Fibroblast of mammary gland (primary cell): ENCODE data around the gene TBC1D12.
"Not testable (repeated sequence)": the region's sequence is repeated elsewhere in the genome, so short reads cannot be mapped to it uniquely, and the experiment has no call there.

Source experiments
- DNase-seq: peaks from one replicate; pipeline ENCODE4 v3.0.0-alpha.2; 2010; ENCODE audit warnings: low read depth
- H3K4me3 ChIP-seq: 2 replicates; pipeline ENCODE4 v1.5.1; 2011; ENCODE audit warnings: low read depth, mild to moderate bottlenecking, low read length, moderate library complexity; ENCODE audit not compliant: control insufficient read depth
- TF ChIP-seq, protein P1 (sequence below): conservative IDR thresholded peaks from 2 replicates; pipeline ENCODE4 v1.5.1; 2011; ENCODE audit warnings: low read depth, low read length, inconsistent platforms; ENCODE audit not compliant: control insufficient read depth, insufficient read depth

The TBC1D12 gene

DNA sequence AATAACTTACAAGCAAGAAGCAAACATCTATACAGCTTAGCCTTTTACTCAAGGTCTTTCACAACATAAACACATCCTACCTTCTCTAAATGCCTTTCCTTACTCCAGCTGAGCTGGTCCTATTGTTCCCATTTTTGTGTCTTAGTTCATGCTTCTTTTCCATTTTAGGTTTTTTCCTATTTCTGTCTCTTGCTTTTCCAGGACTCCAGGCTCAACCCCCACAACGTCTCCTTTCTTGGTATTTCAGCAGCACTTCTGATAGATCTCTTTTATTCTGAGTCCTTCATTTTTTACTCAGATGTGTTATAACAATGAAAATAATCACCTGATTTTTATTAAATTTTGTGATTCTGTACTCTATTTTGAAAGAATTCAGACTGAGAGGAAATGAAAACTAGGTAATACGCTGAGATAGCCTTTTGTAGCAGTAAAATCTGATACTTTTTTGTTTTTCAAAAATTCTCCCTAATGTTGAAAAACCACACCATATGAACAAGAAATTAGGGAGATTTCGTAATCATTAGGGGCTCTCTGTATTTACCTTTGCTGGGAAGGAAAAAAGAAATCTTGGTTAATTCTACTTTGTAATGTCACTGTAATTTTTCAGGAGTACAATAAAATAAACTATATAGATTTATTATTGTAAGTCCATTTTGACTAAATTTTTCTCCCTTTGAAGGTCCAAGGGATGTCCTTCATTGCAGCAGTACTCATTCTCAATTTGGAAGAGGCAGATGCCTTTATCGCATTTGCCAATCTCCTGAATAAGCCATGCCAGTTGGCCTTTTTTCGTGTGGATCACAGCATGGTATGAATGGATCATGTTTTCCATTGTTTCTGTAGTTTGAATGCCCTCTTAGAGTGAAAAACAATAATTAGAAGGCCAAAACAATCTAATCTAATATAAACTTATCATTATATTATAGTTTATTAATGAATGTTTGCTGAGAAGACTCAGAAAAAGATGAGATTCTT, 119.2 kb downstream of the TBC1D12 start:
- no peak for DNase-seq
- no peak overlapping the region for H3K4me3 ChIP-seq
- TF ChIP-seq, protein P1, sequence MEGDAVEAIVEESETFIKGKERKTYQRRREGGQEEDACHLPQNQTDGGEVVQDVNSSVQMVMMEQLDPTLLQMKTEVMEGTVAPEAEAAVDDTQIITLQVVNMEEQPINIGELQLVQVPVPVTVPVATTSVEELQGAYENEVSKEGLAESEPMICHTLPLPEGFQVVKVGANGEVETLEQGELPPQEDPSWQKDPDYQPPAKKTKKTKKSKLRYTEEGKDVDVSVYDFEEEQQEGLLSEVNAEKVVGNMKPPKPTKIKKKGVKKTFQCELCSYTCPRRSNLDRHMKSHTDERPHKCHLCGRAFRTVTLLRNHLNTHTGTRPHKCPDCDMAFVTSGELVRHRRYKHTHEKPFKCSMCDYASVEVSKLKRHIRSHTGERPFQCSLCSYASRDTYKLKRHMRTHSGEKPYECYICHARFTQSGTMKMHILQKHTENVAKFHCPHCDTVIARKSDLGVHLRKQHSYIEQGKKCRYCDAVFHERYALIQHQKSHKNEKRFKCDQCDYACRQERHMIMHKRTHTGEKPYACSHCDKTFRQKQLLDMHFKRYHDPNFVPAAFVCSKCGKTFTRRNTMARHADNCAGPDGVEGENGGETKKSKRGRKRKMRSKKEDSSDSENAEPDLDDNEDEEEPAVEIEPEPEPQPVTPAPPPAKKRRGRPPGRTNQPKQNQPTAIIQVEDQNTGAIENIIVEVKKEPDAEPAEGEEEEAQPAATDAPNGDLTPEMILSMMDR: no peak

DNA sequence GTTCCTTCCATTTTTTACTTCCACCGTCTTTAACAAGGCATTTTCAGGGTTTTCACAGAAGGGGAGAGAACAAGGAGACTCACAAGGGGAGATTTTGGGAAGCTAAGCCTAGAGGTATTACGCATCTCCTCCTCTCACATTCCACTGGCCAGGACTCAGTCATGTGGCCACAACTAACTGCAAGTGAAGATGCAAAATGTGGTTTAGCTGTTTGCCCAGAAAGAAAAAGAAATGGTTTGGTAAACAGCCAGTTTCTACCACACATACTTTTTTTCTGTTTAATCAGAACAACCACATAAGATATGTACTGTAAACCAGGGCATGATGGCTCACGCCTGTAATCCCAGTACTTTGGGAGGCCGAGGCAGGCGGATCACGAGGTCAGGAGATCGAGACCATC, 121.8 kb downstream of the TBC1D12 start:
- peak; percentile 63 for DNase-seq
- TF ChIP-seq, protein P1: no peak

DNA sequence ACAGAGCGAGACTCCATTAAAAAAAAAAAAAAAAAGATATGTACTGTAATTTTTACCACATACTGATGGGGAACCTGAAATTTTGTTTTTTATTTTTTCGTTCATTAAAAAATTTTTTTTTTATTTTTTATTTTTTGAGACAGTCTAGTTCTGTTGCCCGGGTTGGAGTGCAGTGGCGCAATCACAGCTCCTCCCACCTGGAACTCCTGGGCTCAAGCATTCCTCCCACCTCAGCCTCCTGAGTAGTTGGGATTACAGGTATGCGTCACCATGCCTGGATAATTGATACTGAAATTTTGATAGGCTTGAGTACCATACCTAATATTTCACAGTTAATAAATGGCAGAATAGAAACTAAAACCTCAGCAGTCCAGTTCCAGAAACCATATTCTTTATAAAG, 122.4 kb downstream of the TBC1D12 start:
- TF ChIP-seq, protein P1: no peak
- DNase-seq: no peak
- no peak overlapping the region for H3K4me3 ChIP-seq

More for the DNA sequence above, 121.8 kb downstream of the TBC1D12 start:
- H3K4me3 ChIP-seq: no peak overlapping the region

DNA sequence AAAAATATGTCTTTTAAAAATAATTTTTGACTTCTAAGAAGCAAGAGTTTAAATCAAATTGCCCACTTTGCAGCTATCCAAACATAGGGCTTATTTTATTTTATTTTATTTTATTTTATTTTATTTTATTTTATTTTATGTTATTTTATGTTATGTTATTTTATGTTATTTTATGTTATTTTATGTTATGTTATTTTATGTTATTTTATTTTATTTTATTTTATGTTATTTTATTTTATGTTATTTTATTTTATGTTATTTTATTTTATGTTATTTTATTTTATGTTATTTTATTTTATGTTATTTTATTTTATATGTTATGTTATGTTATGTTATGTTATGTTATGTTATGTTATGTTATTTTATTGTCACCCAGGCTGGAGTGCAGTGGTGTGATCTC, 129.2 kb downstream of the TBC1D12 start:
- not testable (repeated sequence) for H3K4me3 ChIP-seq, DNase-seq

DNA sequence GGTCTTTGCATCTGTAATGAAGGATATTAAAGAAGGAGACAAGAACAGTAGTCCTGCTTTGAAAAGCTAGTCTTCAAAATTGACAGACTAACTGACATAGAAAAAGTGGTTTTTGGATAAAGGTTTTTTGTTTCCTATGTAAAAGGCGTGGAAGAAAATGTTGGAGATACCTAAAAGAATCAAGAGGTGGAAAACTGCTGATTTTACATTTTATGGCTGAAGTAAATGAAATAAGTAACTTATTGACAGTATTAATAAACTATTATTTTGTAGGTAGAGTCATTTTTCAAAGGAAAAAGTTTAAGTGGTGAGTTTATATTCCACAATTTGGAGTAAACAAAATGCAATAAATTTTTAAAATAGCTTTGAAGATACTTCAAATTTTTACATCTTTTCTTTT, 130.7 kb downstream of the TBC1D12 start:
- H3K4me3 ChIP-seq: no peak overlapping the region
- TF ChIP-seq, protein P1: no peak

DNA sequence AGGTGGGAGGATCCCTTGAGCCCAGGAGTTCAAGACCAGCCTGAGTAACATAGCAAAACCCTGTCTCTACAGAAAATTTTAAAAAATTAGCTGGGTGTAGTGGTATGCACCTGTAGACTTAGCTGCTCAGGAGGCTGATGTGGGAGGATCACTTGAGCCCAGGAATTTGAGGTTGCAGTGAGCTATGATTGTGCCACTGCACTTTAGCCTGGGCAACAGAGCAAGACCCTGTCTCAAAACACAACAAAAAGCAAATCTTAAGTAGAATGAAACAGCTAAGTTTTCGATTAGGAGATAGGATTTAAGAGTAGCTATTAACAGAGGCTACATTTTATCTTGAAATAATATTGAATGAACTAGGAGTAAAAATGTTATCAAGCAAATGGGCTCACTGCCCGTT, 139.9 kb downstream of the TBC1D12 start:
- DNase-seq, H3K4me3 ChIP-seq: not testable (repeated sequence)

More for the DNA sequence above, 130.7 kb downstream of the TBC1D12 start:
- DNase-seq: no peak

DNA sequence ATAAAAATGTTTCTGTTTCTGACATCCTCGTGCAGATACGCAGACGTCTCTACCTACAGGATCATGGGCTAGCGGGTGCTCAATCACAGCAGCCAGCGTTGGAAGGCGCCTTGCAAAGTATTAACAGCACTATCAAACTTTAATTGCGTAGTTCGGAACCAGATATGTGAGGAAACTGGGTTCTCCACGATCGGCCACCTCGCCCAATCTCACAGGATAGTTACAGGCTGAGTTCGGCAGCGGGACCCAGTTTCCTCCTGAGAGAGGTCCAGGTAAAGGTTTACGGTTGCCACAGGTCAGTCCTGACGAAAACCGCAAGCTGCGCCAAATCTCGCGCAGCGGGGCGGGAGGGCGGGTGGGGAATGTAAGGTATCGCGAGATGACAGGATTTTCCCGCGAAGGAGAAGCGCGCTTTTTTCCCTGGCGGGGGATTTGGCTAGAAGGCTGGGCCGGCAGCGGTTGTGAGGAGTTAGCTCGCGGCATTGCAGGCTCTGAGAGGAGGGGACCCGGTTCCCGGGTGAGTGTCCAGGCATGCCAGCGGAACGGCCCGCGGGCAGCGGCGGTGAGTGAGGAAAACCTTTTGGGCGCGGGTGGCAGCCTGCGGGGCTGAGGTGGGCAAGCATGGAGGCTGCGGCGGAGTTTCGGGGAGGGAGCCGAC, 143.2 kb downstream of the TBC1D12 start, which contains the start of gene HELLS:
Gene HELLS (plus strand): TSS at position 398 of the 658 bp plus-strand sequence. CDS start 134 bp downstream, at position 532.
- TF ChIP-seq, protein P1: no peak
- peak within 1 kb of the TSS; percentile 98 for H3K4me3 ChIP-seq
- DNase-seq: peak; percentile 83
